H9 (cell line): ENCODE data around the gene KIF26B. TPM values are rescaled to one million over a fixed set of nuclear protein-coding genes. Genes with fewer than 3 reads are reported as not detected.

ENCODE experiments used
- DNase-seq: peaks from one replicate; pipeline ENCODE4 v3.0.0-alpha.2; 2017
- H2AFZ ChIP-seq: one replicate; pipeline ENCODE4 v1.6.1; 2013; ENCODE audit warnings: mild to moderate bottlenecking, low read length, control low read depth, moderate library complexity
- H2AK5ac ChIP-seq: 2 replicates; pipeline ENCODE4 v1.6.1; 2013; ENCODE audit warnings: low read length, control low read depth, mixed read lengths; ENCODE audit not compliant: insufficient read length
- H2BK120ac ChIP-seq: one replicate; pipeline ENCODE4 v1.6.1; 2013; ENCODE audit warnings: low read depth, mild to moderate bottlenecking, low read length, control low read depth, inconsistent platforms; ENCODE audit not compliant: poor library complexity, severe bottlenecking
- H2BK12ac ChIP-seq: 2 replicates; pipeline ENCODE4 v1.6.1; 2013; ENCODE audit warnings: low read length, control low read depth, mixed read lengths, low read depth; ENCODE audit not compliant: insufficient read length
- H2BK15ac ChIP-seq: 2 replicates; pipeline ENCODE4 v1.6.1; 2013; ENCODE audit warnings: low read depth, low read length, control low read depth
- H2BK20ac ChIP-seq: one replicate; pipeline ENCODE4 v1.6.1; 2013; ENCODE audit warnings: low read depth, mild to moderate bottlenecking, low read length, control low read depth, inconsistent platforms; ENCODE audit not compliant: poor library complexity, severe bottlenecking
- H2BK5ac ChIP-seq: 2 replicates; pipeline ENCODE4 v1.6.1; 2013; ENCODE audit warnings: low read length, control low read depth, mixed read lengths; ENCODE audit not compliant: insufficient read length
- H3K14ac ChIP-seq: 2 replicates; pipeline ENCODE4 v1.6.1; 2013; ENCODE audit warnings: low read length, control low read depth; ENCODE audit not compliant: insufficient read depth
- H3K18ac ChIP-seq: 2 replicates; pipeline ENCODE4 v1.6.1; 2013; ENCODE audit warnings: low read depth, mild to moderate bottlenecking, mixed read lengths, low read length, control low read depth; ENCODE audit not compliant: insufficient read length
- H3K23ac ChIP-seq: 2 replicates; pipeline ENCODE4 v1.6.1; 2013; ENCODE audit warnings: low read length, control low read depth, mixed read lengths, low read depth; ENCODE audit not compliant: insufficient read length
- H3K23me2 ChIP-seq: 2 replicates; pipeline ENCODE4 v1.6.1; 2013; ENCODE audit warnings: low read depth, mild to moderate bottlenecking, mixed read lengths, low read length, control low read depth; ENCODE audit not compliant: insufficient read length, poor library complexity, severe bottlenecking
- H3K27ac ChIP-seq: 2 replicates; pipeline ENCODE4 v1.5.1; 2013; ENCODE audit warnings: low read length, control low read depth, mixed read lengths, low read depth; ENCODE audit not compliant: insufficient read length
- H3K27me3 ChIP-seq: 2 replicates; pipeline ENCODE4 v1.6.1; 2013; ENCODE audit warnings: low read length, control low read depth, inconsistent platforms; ENCODE audit not compliant: insufficient read depth
- H3K4ac ChIP-seq: 2 replicates; pipeline ENCODE4 v1.6.1; 2013; ENCODE audit warnings: low read depth, mild to moderate bottlenecking, control low read depth, inconsistent platforms, low read length, moderate library complexity
- H3K4me1 ChIP-seq: 2 replicates; pipeline ENCODE4 v1.6.1; 2013; ENCODE audit warnings: low read length, control low read depth, inconsistent platforms; ENCODE audit not compliant: insufficient read depth
- H3K4me2 ChIP-seq: 2 replicates; pipeline ENCODE4 v1.6.1; 2013; ENCODE audit warnings: low read length, control low read depth, mixed read lengths; ENCODE audit not compliant: insufficient read length, insufficient read depth
- H3K56ac ChIP-seq: 2 replicates; pipeline ENCODE4 v1.6.1; 2013; ENCODE audit warnings: low read depth, mild to moderate bottlenecking, mixed read lengths, low read length, control low read depth; ENCODE audit not compliant: insufficient read length
- H3K79me1 ChIP-seq: 2 replicates; pipeline ENCODE4 v1.6.1; 2013; ENCODE audit warnings: low read depth, mild to moderate bottlenecking, moderate library complexity, low read length, control low read depth, inconsistent platforms; ENCODE audit not compliant: insufficient read depth, poor library complexity, severe bottlenecking
- H3K79me2 ChIP-seq: 2 replicates; pipeline ENCODE4 v1.6.1; 2013; ENCODE audit warnings: low read length, control low read depth, inconsistent platforms; ENCODE audit not compliant: insufficient read depth
- H3K9ac ChIP-seq: 2 replicates; pipeline ENCODE4 v1.6.1; 2013; ENCODE audit warnings: low read length, control low read depth, mixed read lengths; ENCODE audit not compliant: insufficient read length; ENCODE audit errors: extremely low read depth
- H3K9me3 ChIP-seq: one replicate; pipeline ENCODE4 v1.6.1; 2013; ENCODE audit warnings: low read depth, low read length, inconsistent platforms; ENCODE audit not compliant: control insufficient read depth
- H3T11ph ChIP-seq: one replicate; pipeline ENCODE4 v1.6.1; 2013; ENCODE audit warnings: mild to moderate bottlenecking, low read length, control low read depth, inconsistent platforms
- H4K20me1 ChIP-seq: one replicate; pipeline ENCODE4 v1.6.1; 2013; ENCODE audit not compliant: control insufficient read depth, insufficient read length, insufficient read depth
- H4K5ac ChIP-seq: 2 replicates; pipeline ENCODE4 v1.6.1; 2013; ENCODE audit warnings: low read depth, mild to moderate bottlenecking, mixed read lengths, low read length, control low read depth; ENCODE audit not compliant: insufficient read length
- H4K8ac ChIP-seq: replicated peaks from 2 replicates; pipeline ENCODE4 v1.6.1; 2013; ENCODE audit warnings: low read length, control low read depth, mixed read lengths, low read depth; ENCODE audit not compliant: insufficient read length
- H4K91ac ChIP-seq: 2 replicates; pipeline ENCODE4 v1.6.1; 2013; ENCODE audit warnings: low read depth, mild to moderate bottlenecking, moderate library complexity, mixed read lengths, low read length, control low read depth; ENCODE audit not compliant: insufficient read length
- H3K27ac Mint-ChIP-seq, 3 experiments: 2 replicates in 2 of 3; 3 replicates in 1 of 3; pipeline ENCODE4 v1.8.0; 2020 to 2021; ENCODE audit warnings: mixed read lengths in 3 of 3, mild to moderate bottlenecking in 1 of 3, moderate library complexity in 1 of 3
- H3K27me3 Mint-ChIP-seq: 2 replicates; pipeline ENCODE4 v1.8.0; 2021; ENCODE audit warnings: low read depth, mild to moderate bottlenecking, moderate library complexity, mixed read lengths
- H3K36me3 Mint-ChIP-seq, 3 experiments: 2 replicates in 2 of 3; 3 replicates in 1 of 3; pipeline ENCODE4 v1.8.0; 2020 to 2021; ENCODE audit warnings: low read depth in 3 of 3, mixed read lengths in 3 of 3; ENCODE audit not compliant: insufficient read depth in 1 of 3
- H3K4me1 Mint-ChIP-seq, 2 experiments: 2 replicates each; pipeline ENCODE4 v1.8.0; 2020; ENCODE audit warnings: mixed read lengths in 2 of 2
- H3K4me3 Mint-ChIP-seq, 2 experiments: 2 replicates in 1 of 2; 3 replicates in 1 of 2; pipeline ENCODE4 v1.8.0; 2020 to 2021; ENCODE audit warnings: mild to moderate bottlenecking in 2 of 2, mixed read lengths in 2 of 2, moderate library complexity in 1 of 2
- H3K9me3 Mint-ChIP-seq, 2 experiments: 2 replicates in 1 of 2; 3 replicates in 1 of 2; pipeline ENCODE4 v1.8.0; 2020; ENCODE audit warnings: mild to moderate bottlenecking in 2 of 2, mixed read lengths in 2 of 2, moderate library complexity in 1 of 2
- CTCF ChIP-seq: fragments of 200-600 bp; sonication (generic); conservative IDR thresholded peaks from 3 replicates; pipeline ENCODE4 v1.8.0; 2021; ENCODE audit warnings: antibody characterized with exemption, mild to moderate bottlenecking
- WGBS: extraction: QIAGEN DNeasy Blood & Tissue Kit; methylation state at CpG from one replicate; pipeline ENCODE4 v1.1.7; 2013; ENCODE audit warnings: missing lambda C conversion rate, low lambda C conversion rate, mixed read lengths; ENCODE audit not compliant: insufficient read length; ENCODE audit errors: extremely low coverage; 5-methylcytosine and 5-hydroxymethylcytosine counted together
- total RNA-seq: library from RNA; stranded (reverse); gene quantifications from 2 replicates; pipeline ENCODE4 v1.2.1, GENCODE V29; 2021

KIF26B gene
- total RNA-seq, 1 experiment from 2014 or later, result 0.13 TPM

GRCh38 chr1:245200146-245200545, 45.4 kb downstream of the KIF26B start:
- no peak overlapping the region for H3K4me2 ChIP-seq
- no peak overlapping the region for H3K27ac Mint-ChIP-seq
- H3K79me2 ChIP-seq, result no peaks in the 10 kb centered on the region
- H3T11ph ChIP-seq, result no peak overlapping the region
- H2BK5ac ChIP-seq, result no peak overlapping the region
- no peak overlapping the region for H2BK12ac ChIP-seq
- H3K18ac ChIP-seq, result no peak overlapping the region
- H3K9ac ChIP-seq, result no peak overlapping the region
- no peak overlapping the region for H3K14ac ChIP-seq
- no peaks in the 10 kb centered on the region for H3K9me3 ChIP-seq
- no peak overlapping the region for H3K4ac ChIP-seq
- H4K91ac ChIP-seq, result no peak overlapping the region
- no peak overlapping the region for H3K4me3 Mint-ChIP-seq
- H4K5ac ChIP-seq, result no peak overlapping the region
- H3K23ac ChIP-seq, result no peak overlapping the region
- H2BK20ac ChIP-seq, result no peak overlapping the region
- no peak overlapping the region for H3K27ac ChIP-seq
- H3K9me3 Mint-ChIP-seq, result peaks cover 0 to 3% of the 10 kb centered on the region in 2 experiments; a peak in 2 of 5 replicates
- no peaks in the 10 kb centered on the region for H3K23me2 ChIP-seq
- H3K27me3 Mint-ChIP-seq, result no peaks in the 10 kb centered on the region; the same call in 1 of the 2 replicates
- no peak overlapping the region for H2BK15ac ChIP-seq
- H3K27me3 ChIP-seq, result no peaks in the 10 kb centered on the region
- TF ChIP-seq CTCF, result no peak
- DNase-seq, result no peak
- WGBS, result no CpG with 5 or more reads among the region's 4 CpGs
- H3K56ac ChIP-seq, result no peak overlapping the region
- peaks cover 7% of the 10 kb centered on the region; the same call in 1 of the 2 replicates for H3K4me1 ChIP-seq
- no peaks in the 10 kb centered on the region for H4K20me1 ChIP-seq
- no peak overlapping the region for H2BK120ac ChIP-seq
- H3K4me1 Mint-ChIP-seq, result peaks cover 37 to 62% of the 10 kb centered on the region in 2 experiments
- no peaks in the 10 kb centered on the region for H3K36me3 Mint-ChIP-seq
- no peaks in the 10 kb centered on the region for H3K79me1 ChIP-seq
- H4K8ac ChIP-seq, result no peak overlapping the region
- H2AK5ac ChIP-seq, result no peak overlapping the region
- no peak overlapping the region for H2AFZ ChIP-seq
